Neural cell (in vitro differentiated cells): ENCODE data around the gene TPSB2. TPM values are rescaled to one million over a fixed set of nuclear protein-coding genes. Genes with fewer than 3 reads are reported as not detected.
"Not testable (repeated sequence)": the region's sequence is repeated elsewhere in the genome, so short reads cannot be mapped to it uniquely, and the experiment has no call there.

Experiments used
- H2AFZ ChIP-seq: fragments of 200-600, 300-800 bp; sonication (generic), shearing (Covaris generic); 2 replicates; pipeline ENCODE4 v1.6.0; 2014; ENCODE audit warnings: low read depth, mild to moderate bottlenecking, antibody characterized with exemption, low read length, moderate library complexity
- H3F3A ChIP-seq: fragments of 200-600 bp; shearing (Covaris generic); 2 replicates; pipeline ENCODE4 v1.6.1; 2016; ENCODE audit warnings: mild to moderate bottlenecking, moderate library complexity, mixed read lengths, antibody characterized with exemption, low read length; ENCODE audit not compliant: insufficient read depth, poor library complexity, severe bottlenecking
- H3K27ac ChIP-seq: fragments of 200-600, 300-800 bp; sonication (generic), shearing (Covaris generic); 2 replicates; pipeline ENCODE4 v1.5.1; 2014; ENCODE audit warnings: mild to moderate bottlenecking, low read length, moderate library complexity
- H3K27me3 ChIP-seq: fragments of 300-800, 200-600 bp; sonication (generic), shearing (Covaris generic); 2 replicates; pipeline ENCODE4 v1.6.0; 2014; ENCODE audit warnings: mild to moderate bottlenecking, low read depth, low read length, moderate library complexity; ENCODE audit not compliant: insufficient read depth
- H3K36me3 ChIP-seq: fragments of 300-800, 200-600 bp; sonication (generic), shearing (Covaris generic); 2 replicates; pipeline ENCODE4 v1.5.1; 2014; ENCODE audit warnings: mild to moderate bottlenecking, antibody characterized with exemption, low read length, moderate library complexity; ENCODE audit not compliant: insufficient read depth
- H3K4me2 ChIP-seq: fragments of 300-800, 200-600 bp; sonication (generic), shearing (Covaris generic); 2 replicates; pipeline ENCODE4 v1.6.0; 2014; ENCODE audit warnings: mild to moderate bottlenecking, low read length
- H3K4me3 ChIP-seq: fragments of 300-800, 200-600 bp; sonication (generic), shearing (Covaris generic); 2 replicates; pipeline ENCODE4 v1.5.1; 2014; ENCODE audit warnings: mild to moderate bottlenecking, low read length, moderate library complexity
- H3K79me2 ChIP-seq: fragments of 200-600 bp; shearing (Covaris generic); replicated peaks from 2 replicates; pipeline ENCODE4 v1.6.0; 2014; ENCODE audit warnings: mild to moderate bottlenecking, low read length, moderate library complexity; ENCODE audit not compliant: insufficient read depth
- H3K9ac ChIP-seq: fragments of 300-800, 200-600 bp; sonication (generic), shearing (Covaris generic); 2 replicates; pipeline ENCODE4 v1.6.1; 2016; ENCODE audit warnings: mild to moderate bottlenecking, low read length, mixed read lengths
- H3K9me2 ChIP-seq: fragments of 200-600 bp; shearing (Covaris generic); 2 replicates; pipeline ENCODE4 v1.6.1; 2016; ENCODE audit warnings: mild to moderate bottlenecking, low read length, mixed read lengths; ENCODE audit not compliant: insufficient read depth
- H3K9me3 ChIP-seq: fragments of 200-600, 300-800 bp; sonication (generic), shearing (Covaris generic); 2 replicates; pipeline ENCODE4 v1.6.1; 2016; ENCODE audit warnings: mild to moderate bottlenecking, mixed run types, low read length, moderate library complexity, mixed read lengths
- H4K20me1 ChIP-seq: fragments of 200-600 bp; shearing (Covaris generic); 2 replicates; pipeline ENCODE4 v1.6.1; 2016; ENCODE audit warnings: mild to moderate bottlenecking, mixed run types; ENCODE audit not compliant: insufficient read depth
- EP300 ChIP-seq: fragments of 450-650 bp; conservative IDR thresholded peaks from 2 replicates; pipeline ENCODE4 v1.6.1; 2014; ENCODE audit warnings: antibody characterized with exemption, mild to moderate bottlenecking, moderate library complexity; ENCODE audit not compliant: poor library complexity, severe bottlenecking
- EZH2 ChIP-seq: fragments of 200-600, 300-800 bp; shearing (Covaris generic), sonication (generic); IDR thresholded peaks from 2 replicates; pipeline ENCODE4 v1.6.1; 2014; ENCODE audit warnings: antibody characterized with exemption, low read length, borderline replicate concordance, mild to moderate bottlenecking; ENCODE audit not compliant: insufficient read depth, poor library complexity, severe bottlenecking
- MXI1 ChIP-seq: fragments of 450-650 bp; conservative IDR thresholded peaks from 2 replicates; pipeline ENCODE4 v1.6.1; 2014; ENCODE audit warnings: antibody characterized with exemption, mild to moderate bottlenecking; ENCODE audit not compliant: poor library complexity, severe bottlenecking
- POLR2AphosphoS5 ChIP-seq: IDR thresholded peaks from 2 replicates; pipeline ENCODE4 v1.6.1; 2012
- RAD21 ChIP-seq: fragments of 450-650 bp; conservative IDR thresholded peaks from 2 replicates; pipeline ENCODE4 v1.6.1; 2014; ENCODE audit warnings: antibody characterized with exemption, mild to moderate bottlenecking, moderate library complexity
- SMC3 ChIP-seq: fragments of 450-650 bp; conservative IDR thresholded peaks from 2 replicates; pipeline ENCODE4 v1.6.1; 2014; ENCODE audit warnings: antibody characterized with exemption, mild to moderate bottlenecking, moderate library complexity; ENCODE audit not compliant: poor library complexity
- TAF1 ChIP-seq: IDR thresholded peaks from 2 replicates; pipeline ENCODE4 v1.6.1; 2012; ENCODE audit warnings: low read depth
- polyA plus RNA-seq: library from polyadenylated mRNA; depleted of rRNA; stranded (reverse); fragments of >200 nt; gene quantifications from 2 replicates; pipeline ENCODE4 v1.2.3, GENCODE V29; 2014
- TF ChIP-seq, protein P1 (sequence below): fragments of 450-650 bp; IDR thresholded peaks from 2 replicates; pipeline ENCODE4 v1.5.1; 2014; ENCODE audit warnings: antibody characterized with exemption, mild to moderate bottlenecking, moderate library complexity; ENCODE audit not compliant: poor library complexity, severe bottlenecking
- TF ChIP-seq, protein P2 (sequence below): IDR thresholded peaks from 2 replicates; pipeline ENCODE4 v1.6.1; 2012; ENCODE audit warnings: borderline replicate concordance

TPSB2 gene
- polyA plus RNA-seq, 1 donor from 2014 or later = not detected

DNA sequence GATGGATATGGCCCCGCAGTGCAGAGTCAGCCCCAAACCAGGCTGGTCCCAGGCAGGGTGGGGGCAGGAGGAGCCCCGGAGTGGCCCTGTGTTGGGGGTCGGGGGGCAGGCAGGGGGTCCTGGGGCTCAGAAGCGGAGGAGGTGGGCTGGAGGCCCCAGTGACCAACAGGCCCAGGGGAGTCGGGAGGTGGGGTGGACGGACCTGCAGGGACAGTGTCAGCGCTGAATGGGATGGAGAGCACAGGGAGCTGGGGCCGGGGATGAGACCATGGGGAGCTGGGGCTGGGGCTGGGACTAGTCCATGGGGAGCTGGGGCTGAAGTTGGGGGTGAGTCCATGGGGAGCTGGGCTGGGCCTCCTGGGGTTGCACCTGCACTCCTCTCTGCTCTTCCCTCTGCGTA is 9.6 kb upstream of the TPSB2 start:
- H3K79me2 ChIP-seq, H3K36me3 ChIP-seq, H3K4me2 ChIP-seq, H3K4me3 ChIP-seq, H3K9me2 ChIP-seq, H3K27ac ChIP-seq, H3K9ac ChIP-seq, H3K9me3 ChIP-seq, H4K20me1 ChIP-seq, H3K27me3 ChIP-seq, H2AFZ ChIP-seq, H3F3A ChIP-seq: not testable (repeated sequence)

DNA sequence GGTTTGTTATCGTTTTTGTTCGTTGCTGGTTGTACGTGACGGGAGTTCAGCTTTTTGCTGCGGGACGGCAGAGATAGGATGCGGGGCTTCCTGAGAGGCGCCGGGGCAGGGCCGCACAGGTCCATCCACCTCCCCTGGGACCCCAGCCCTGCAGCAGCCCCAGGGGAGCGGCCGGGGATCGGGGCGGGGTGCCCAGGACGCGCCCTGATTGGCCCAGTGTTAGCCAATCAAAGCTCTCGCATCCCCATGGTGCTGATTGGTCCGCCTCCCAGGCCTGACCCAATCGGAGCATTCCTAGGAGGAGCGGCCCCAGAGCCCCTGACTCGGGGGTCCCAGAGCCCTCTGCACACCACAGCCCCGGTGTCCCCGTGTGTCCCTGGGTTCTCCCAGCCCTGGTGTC is 8.9 kb upstream of the TPSB2 start:
- H3K4me3 ChIP-seq, H3K9me3 ChIP-seq, H4K20me1 ChIP-seq, H3K9ac ChIP-seq, H3K27ac ChIP-seq, H3K27me3 ChIP-seq, H3K4me2 ChIP-seq, H3F3A ChIP-seq, H3K9me2 ChIP-seq, H3K36me3 ChIP-seq, H3K79me2 ChIP-seq, H2AFZ ChIP-seq: not testable (repeated sequence)

DNA sequence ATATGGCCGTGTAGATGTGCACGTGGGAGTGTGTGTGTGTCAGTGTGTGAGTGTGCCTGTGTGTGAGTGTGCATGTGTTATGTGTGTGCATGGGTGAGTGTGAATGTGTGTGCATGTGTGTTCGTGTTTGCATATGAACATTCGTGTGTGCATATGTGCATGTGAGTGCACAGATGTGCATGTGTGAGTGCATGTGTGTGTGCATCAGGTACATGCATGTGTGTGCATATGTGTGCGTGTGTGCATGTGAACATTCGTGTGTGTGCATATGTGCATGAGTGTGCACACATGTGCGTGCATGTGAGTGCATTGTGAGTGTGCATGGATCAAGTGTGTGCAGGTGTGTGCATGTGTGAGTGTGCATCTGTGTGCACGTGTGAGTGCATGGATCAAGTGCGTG is 8.0 kb upstream of the TPSB2 start:
- Histone ChIP-seq H3K9ac (no peak overlapping the region), H3K27me3 (no peaks in the 10 kb centered on the region), H3K9me2 (no peaks in the 10 kb centered on the region), H3K9me3 (no peaks in the 10 kb centered on the region), H3K4me2 (no peak overlapping the region), H2AFZ (no peak overlapping the region), H3K4me3 (no peak overlapping the region), H3K36me3 (no peaks in the 10 kb centered on the region), H3K27ac (no peak overlapping the region), H4K20me1 (no peaks in the 10 kb centered on the region), H3F3A (no peaks in the 10 kb centered on the region), H3K79me2 (no peaks in the 10 kb centered on the region)
- no peak for TF ChIP-seq SMC3
- TF ChIP-seq RAD21 = no peak
- TF ChIP-seq EP300 = no peak
- TF ChIP-seq, protein P1, sequence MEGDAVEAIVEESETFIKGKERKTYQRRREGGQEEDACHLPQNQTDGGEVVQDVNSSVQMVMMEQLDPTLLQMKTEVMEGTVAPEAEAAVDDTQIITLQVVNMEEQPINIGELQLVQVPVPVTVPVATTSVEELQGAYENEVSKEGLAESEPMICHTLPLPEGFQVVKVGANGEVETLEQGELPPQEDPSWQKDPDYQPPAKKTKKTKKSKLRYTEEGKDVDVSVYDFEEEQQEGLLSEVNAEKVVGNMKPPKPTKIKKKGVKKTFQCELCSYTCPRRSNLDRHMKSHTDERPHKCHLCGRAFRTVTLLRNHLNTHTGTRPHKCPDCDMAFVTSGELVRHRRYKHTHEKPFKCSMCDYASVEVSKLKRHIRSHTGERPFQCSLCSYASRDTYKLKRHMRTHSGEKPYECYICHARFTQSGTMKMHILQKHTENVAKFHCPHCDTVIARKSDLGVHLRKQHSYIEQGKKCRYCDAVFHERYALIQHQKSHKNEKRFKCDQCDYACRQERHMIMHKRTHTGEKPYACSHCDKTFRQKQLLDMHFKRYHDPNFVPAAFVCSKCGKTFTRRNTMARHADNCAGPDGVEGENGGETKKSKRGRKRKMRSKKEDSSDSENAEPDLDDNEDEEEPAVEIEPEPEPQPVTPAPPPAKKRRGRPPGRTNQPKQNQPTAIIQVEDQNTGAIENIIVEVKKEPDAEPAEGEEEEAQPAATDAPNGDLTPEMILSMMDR = no peak
- TF ChIP-seq TAF1 = no peak
- TF ChIP-seq, protein P2, sequence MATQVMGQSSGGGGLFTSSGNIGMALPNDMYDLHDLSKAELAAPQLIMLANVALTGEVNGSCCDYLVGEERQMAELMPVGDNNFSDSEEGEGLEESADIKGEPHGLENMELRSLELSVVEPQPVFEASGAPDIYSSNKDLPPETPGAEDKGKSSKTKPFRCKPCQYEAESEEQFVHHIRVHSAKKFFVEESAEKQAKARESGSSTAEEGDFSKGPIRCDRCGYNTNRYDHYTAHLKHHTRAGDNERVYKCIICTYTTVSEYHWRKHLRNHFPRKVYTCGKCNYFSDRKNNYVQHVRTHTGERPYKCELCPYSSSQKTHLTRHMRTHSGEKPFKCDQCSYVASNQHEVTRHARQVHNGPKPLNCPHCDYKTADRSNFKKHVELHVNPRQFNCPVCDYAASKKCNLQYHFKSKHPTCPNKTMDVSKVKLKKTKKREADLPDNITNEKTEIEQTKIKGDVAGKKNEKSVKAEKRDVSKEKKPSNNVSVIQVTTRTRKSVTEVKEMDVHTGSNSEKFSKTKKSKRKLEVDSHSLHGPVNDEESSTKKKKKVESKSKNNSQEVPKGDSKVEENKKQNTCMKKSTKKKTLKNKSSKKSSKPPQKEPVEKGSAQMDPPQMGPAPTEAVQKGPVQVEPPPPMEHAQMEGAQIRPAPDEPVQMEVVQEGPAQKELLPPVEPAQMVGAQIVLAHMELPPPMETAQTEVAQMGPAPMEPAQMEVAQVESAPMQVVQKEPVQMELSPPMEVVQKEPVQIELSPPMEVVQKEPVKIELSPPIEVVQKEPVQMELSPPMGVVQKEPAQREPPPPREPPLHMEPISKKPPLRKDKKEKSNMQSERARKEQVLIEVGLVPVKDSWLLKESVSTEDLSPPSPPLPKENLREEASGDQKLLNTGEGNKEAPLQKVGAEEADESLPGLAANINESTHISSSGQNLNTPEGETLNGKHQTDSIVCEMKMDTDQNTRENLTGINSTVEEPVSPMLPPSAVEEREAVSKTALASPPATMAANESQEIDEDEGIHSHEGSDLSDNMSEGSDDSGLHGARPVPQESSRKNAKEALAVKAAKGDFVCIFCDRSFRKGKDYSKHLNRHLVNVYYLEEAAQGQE = no peak
- TF ChIP-seq EZH2 = no peak
- TF ChIP-seq POLR2AphosphoS5 = no peak
- no peak for TF ChIP-seq MXI1

DNA sequence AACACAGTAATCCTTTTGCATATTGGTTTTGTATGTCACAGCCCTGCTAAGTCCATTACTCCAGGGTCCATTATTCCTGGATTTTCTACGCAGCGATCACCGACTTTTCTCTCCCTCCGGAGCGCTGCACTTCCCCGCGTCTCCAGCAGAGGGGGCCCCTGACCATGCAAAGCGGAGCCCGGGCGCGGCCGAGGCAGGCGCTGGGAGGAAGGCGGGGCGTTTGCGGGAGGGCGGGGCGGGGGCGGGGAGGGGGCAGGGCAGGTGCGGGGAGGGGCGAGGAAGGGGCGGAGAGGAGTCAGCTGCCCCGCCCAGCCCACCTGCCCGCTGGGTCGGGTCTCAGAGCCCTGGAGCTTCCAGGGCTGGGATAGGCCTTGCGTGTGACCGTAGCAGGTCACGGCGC is 6.7 kb upstream of the TPSB2 start:
- H3K4me3 ChIP-seq, H3K4me2 ChIP-seq, H3K27me3 ChIP-seq, H2AFZ ChIP-seq, H3K79me2 ChIP-seq, H4K20me1 ChIP-seq, H3K36me3 ChIP-seq, H3K27ac ChIP-seq, H3F3A ChIP-seq, H3K9ac ChIP-seq, H3K9me2 ChIP-seq, H3K9me3 ChIP-seq: not testable (repeated sequence)

DNA sequence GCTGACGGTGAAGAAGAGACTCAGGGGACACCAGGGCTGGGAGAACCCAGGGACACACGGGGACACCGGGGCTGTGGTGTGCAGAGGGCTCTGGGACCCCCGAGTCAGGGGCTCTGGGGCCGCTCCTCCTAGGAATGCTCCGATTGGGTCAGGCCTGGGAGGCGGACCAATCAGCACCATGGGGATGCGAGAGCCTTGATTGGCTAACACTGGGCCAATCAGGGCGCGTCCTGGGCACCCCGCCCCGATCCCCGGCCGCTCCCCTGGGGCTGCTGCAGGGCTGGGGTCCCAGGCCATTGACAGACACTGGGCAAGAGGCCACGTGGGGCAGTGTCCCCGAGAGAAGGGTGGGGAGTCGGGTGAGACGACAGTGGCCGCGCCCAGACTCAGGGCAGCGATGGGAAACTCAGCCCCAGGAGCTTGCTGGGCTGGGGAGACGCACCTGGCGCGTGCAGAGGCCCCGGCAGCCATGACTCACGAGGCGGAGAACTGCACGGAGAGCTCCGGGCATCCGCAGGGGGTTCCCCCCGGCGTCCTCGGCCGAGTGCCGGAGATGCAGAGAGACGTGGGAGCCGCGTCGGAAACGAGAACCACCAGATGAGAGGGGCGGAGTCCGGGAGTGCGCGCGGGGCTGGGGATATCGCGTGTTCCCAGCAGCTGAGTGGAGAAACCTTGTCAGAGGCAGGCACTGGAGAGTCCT is 2.2 kb upstream of the TPSB2 start:
- H3K27me3 ChIP-seq, H3K27ac ChIP-seq, H2AFZ ChIP-seq: not testable (repeated sequence)

More for the DNA sequence above, 2.2 kb upstream of the TPSB2 start:
- not testable (repeated sequence) for H3K9me3 ChIP-seq, H3K79me2 ChIP-seq, H3K36me3 ChIP-seq, H3K9me2 ChIP-seq, H4K20me1 ChIP-seq, H3K4me2 ChIP-seq, H3F3A ChIP-seq, H3K4me3 ChIP-seq, H3K9ac ChIP-seq
